GM15510 (cell line): ENCODE data around the gene SLC6A18.

Source experiments
- POLR2A ChIP-seq: IDR thresholded peaks from 3 replicates; pipeline ENCODE4 v1.6.1; 2011; ENCODE audit warnings: borderline replicate concordance; ENCODE audit not compliant: insufficient read length; ENCODE audit errors: extremely low read depth

The SLC6A18 gene

DNA sequence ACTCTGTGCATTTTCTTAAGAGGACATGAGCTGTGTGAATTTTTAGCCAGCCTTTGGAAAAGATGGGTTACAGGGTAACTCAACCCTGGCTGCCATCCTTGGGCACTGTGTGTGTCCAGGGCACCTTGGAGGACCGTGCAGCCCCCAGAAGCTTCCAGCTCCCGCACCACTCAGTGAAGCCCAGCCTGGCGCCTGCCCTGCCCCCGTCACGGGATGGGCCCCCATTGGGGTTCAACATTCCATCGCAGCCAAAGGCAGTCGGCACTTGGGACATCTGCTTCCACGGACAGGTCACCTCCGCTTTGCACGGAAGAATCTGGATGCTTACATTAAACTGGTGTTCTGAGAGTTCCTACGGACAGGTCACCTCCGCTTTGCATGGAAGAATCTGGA, 1.9 kb upstream of the SLC6A18 start:
- TF ChIP-seq POLR2A: no peak

DNA sequence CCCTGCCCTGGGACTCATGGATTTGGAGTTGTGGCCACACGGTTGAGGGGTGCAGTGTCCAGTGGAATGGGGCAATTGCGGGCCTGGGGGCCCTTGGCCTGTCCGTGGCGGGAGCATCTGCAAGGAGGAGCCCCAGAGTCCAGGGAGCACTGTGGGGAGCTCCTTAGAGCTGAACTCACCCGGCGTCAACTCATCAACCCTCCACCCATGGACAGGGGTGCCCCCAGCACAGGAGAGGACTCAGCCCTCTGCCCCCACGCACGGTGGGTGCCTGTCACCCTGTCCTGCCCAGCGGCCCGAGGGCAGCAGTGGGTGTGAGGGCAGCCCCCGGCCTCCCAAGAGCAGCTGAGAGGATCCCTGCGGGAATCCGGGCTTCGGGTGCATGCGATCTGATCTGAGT, 550 bp upstream of the SLC6A18 start:
- TF ChIP-seq POLR2A: no peak

DNA sequence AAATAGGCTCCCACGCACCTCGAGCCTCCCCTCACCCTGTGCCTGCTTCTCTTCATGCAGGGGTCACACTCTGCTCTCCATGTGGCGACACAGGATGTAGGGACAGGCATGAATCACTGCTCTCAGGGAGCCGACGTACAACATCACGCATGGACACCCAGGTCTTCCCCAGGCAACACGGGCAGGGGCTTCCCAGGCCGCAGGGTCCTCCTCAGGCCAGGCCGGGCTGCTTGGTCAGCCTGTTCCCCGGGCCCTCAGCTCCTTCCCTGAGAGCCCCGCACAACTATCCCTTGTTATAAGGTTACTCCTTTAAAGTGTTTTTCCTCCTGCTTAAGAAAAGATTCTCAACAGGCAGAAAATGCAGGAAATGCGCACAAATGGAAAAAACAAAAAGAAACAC, 1.1 kb downstream of the SLC6A18 start:
- TF ChIP-seq POLR2A: no peak

DNA sequence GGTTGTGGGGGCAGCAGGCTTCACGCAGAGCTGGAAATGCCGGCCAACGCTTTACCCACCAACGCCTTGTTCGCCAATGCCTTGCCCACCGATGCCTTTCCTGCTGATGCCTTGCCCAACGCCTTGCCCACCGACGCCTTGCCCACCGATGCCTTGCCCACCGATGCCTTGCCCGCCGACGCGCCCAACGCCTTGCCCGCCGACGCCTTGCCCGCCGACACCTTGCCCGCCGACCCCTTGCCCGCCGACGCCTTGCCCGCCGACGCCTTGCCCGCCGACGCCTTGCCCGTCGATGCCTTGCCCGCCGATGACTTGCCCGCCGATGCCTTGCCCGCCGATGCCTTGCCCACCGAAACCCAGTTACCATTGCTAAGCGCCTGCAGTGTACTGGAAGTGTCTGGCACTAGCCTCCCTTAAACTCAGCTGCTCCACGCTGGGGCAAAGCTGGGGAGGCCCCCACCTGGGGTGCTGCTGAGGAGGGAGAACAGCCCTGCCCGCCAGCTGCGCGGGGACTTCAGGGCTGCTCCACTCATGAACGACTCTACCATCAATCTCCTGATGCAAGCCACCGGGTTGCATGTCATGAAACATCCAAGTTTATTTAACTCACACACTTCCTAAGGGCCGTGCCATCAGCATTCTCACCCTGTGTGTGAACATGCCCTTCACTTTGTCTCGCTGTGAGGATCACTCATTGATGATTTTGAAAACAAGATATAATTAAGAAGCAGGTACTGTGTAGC, 1.8 kb downstream of the SLC6A18 start:
- no peak for TF ChIP-seq POLR2A

DNA sequence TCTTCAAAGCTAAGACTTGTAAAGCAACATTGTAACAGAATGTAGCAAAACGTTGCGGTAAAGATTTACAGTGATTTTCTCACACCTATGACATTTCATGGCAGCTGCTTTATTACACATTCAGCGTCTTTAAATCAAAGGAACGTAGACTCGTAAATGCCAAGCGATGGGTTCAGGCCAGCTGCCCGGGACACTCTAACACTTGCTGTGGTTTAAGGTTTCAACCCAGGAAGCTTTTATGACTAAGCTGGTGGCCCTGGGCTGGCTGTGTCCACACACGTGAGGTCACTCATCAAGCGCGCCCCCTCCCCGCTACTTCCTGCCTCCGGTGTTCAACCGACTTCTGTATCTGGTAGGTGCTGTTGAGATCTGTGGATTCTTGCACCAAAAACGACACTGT, 2.5 kb downstream of the SLC6A18 start:
- TF ChIP-seq POLR2A: no peak

DNA sequence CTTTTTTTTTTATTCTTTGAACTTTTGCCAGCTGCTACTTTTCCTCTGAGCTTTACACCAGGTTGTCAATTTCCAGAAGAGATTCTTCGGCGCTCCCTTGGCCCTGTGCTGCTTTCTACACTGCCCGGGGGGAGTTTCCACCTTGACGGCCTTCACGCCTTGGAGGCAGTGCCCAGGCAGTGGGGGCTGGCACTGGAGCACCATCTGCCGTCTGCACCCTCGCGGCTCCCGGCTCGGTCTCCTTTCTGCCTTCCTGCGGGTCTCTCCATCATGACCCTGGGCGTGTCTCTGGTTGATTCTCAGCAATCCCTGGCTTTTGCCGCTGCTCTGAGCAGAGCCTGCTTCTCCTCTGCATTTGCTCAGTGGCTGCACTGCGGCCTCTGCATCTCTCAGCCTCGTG, 2.9 kb downstream of the SLC6A18 start:
- TF ChIP-seq POLR2A: no peak

DNA sequence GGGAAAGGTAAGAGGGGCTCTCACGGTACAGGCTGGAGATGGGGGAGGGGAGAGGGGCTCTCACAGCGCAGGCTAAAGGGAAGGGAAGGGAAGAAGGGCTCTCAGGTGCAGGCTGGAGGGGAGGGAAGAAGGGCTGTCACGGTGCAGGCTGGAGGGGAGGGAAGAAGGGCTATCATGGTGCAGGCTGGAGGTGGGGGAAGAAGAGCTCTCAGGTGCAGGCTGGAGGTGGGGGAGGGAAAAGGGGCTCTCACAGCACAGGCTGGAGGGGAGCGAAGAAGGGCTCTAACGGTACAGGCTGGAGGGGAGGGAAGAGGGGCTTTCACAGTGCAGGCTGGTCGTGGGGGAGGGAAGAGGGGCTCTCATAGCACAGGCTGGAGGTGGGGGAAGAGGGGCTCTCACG, 4.6 kb downstream of the SLC6A18 start:
- TF ChIP-seq POLR2A: no peak

DNA sequence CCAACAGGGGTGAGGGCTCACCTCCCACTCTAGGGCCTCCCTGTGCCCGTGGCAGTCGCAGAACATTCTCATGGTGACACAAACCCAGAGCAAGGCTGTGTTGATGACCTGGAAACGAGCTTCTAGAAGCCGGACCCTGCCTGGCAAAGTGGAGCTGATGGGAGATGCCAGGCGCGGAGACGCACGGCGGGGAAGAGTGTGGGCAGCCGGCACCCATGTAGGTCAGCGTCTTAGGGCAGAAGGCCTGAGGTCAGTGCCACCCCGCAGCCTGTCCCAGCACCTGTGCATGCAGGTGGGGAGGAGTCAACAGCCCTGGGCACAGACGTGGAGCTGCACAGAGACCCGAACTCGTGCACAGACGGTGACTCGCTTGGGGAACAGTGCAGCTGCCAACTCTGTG, 5.4 kb downstream of the SLC6A18 start:
- no peak for TF ChIP-seq POLR2A

DNA sequence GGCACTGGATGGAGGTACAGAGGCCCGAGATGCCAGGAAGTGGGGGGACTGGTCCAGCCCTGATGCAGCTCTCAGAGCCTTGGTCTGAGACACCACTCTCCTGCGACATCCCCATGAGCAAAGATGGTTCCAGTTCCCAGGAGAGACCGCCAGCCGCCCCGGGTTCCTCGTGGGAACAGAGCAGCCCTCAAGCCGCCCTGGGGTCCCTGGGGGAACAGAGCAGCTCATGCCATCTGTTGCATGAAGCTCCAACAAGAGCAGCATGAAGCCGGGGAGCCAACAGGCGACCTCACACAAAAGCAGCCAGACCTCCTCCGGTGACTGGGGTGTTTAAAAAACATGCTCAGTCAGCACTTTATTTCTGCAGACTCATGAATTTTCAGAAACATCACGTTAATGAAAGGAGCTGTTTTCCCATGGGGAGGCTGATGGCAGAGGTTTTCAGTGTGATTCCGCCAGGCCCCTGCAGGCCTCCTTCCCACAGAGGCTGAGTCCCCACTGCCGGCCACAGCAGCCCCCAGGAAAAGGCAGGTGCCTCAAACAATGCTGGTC, 6.2 kb downstream of the SLC6A18 start:
- TF ChIP-seq POLR2A: no peak

DNA sequence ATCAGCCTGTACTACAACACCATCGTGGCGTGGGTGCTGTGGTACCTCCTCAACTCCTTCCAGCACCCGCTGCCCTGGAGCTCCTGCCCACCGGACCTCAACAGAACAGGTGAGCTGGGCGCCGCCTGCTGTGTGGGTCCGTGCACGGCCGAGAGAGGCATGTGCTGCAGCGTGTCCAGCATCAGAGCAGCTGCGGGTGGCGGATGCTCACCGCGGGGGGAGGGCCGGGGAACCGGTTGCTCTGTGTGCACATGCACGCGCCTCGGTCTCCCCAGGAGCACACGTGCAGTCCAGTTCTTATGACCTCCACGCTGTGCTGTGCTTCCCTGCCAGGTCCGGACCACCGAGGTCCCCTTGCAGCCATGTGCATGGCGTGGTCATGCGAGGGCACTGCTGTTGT, 7.6 kb downstream of the SLC6A18 start:
- no peak for TF ChIP-seq POLR2A

DNA sequence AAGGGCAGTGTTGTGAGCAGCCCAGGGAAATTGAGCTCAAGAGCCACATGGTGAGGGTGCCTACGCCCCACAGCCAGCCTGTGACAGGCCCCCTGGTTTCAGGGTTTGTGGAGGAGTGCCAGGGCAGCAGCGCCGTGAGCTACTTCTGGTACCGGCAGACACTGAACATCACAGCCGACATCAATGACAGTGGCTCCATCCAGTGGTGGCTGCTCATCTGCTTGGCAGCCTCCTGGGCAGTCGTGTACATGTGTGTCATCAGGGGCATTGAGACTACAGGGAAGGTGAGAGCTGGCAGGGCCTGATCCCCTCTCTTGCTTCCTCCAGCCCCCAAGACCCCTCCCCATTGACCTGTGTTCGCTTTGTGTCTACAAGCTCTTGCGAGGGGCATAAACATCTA, 10.2 kb downstream of the SLC6A18 start:
- TF ChIP-seq POLR2A: no peak

DNA sequence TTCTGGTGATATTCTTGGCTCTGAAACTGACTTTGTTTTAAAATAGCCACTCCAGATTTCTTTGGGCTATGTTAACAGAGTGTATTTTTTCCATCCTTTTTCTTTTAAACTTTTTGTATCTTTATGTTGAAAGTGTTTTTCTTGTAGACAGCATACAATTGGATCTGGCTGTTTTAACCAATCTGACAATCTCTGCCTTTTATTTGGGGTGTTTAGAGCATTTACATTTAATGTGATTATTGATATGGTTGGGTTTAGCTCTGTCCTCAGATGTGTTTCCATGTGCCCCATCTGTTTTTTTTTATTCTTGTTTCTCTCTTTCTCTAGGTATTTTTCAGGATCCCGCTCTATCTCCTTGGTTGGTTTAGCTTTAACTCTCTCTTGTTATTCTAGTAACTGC, 10.7 kb downstream of the SLC6A18 start:
- TF ChIP-seq POLR2A: no peak

DNA sequence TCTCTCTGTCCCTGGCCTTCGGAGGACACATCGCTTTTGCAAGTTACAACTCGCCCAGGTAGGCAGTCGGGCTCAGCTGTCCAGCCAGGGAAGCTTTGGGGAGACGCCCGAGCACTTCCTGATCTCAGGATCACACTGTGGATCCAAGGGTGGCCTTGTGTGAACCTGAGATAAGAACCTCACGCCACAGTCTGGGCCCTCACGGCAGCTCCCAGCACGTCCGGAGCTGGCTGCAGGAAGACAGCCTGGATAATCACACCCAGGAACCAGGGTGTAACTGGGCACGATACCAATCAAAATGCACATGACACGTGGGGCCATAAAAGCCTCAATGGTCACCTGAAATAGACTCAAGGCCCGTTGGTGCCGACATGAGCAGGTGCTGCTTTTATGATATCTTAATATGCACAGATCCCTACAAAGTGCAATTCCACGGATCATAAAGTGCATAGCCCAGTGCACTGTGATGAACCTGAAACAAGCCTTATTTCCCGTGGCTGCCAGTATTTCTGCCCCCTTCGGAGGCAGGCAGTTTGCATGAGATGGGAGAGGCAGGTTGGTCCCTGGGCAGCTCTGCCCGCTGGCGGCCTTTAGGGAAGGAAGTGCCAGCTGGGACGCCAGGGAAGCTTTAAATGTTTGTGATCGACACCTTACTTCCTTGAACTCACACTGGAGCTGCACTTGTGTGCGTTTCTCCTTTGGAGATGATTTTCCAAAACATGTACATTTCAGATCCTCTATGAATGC, 14.5 kb downstream of the SLC6A18 start:
- no peak for TF ChIP-seq POLR2A

DNA sequence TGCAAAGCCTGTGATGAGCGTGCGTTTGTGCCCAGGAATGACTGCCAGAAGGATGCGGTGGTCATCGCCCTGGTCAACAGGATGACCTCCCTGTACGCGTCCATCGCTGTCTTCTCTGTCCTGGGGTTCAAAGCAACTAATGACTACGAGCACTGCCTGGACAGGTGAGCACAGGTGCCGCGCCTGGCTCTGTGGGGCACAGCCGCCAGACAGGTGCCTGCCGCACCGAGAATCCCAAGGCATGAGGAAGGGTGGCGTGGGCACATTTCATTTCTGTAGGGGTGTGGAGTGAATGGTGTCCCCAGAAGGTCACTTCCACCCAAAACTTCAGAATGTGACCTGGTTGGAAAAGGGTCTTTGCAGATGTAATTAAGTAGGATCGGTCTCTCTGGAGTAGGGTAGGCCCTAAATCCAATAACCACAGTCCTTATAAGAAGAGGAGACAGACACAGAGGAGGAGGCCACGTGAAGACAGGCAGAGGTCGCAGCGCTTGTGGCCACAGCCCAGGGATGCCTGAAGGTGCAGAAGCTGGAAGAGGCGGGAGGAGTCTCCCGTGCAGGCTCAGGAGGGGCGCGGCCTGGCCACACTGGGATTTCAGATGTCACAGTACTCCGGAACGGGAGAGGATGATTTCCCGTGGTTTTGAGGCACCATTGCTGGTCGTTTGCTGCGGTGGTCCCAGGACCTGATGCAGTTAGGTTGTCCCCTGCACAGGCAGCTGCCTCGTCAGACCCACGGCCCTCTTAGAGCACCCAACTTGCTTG, 15.5 kb downstream of the SLC6A18 start:
- TF ChIP-seq POLR2A: no peak

DNA sequence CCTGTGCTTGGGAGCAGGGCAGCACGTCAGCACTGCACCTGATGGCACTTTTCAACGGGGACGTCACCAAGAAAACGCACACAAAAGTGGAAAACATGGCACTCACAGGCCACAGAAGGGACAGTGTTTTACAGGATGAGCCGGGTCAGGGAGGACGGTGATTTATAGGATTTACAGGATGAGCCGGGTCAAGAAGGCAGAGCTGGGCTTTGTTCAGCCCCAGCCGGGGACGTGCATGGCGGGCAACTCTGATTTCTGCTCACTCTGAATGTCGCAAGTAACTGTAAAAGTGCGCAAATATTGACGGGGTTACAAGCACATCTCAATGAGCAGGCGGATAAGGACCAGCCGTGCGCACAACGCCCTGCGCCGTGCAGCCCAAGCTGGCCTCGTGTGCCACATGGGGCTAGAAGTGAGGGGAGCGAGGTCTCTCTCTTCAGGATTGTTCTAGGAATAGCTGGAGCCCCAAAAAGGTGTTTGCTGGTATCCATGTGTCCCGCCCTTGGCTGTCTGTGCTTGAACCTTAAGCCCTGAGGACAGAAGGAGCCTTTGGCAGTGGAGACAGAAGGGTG, 16.4 kb downstream of the SLC6A18 start:
- TF ChIP-seq POLR2A: no peak
